HTERT RPE-1 (cell line): ENCODE data around the gene PLSCR5.

Source experiments
- in situ Hi-C: fragments of 300-500 bp; cut with MboI; formaldehyde crosslinking; loops from 4 replicates; pipeline ENCODE4 v1.14.3; 2020; ENCODE audit warnings: low sequenced_read_pairs

The PLSCR5 gene

GRCh38 chr3:146544929-146545528, 60.1 kb downstream of the PLSCR5 start:
- in situ Hi-C loops, result no loop called here

GRCh38 chr3:146544002-146544928, 60.9 kb downstream of the PLSCR5 start, which contains the start of gene PLSCR1:
PLSCR1 (minus strand) TSS chr3:146544607; CDS start chr3:146536552, 8,055 bp downstream.
- in situ Hi-C loops, result no loop called here

- in situ Hi-C loops, result no loop called here
Measured at GRCh38 chr3:146543461-146544001, 61.6 kb downstream of the PLSCR5 start.

GRCh38 chr3:146542978-146543377, 62.2 kb downstream of the PLSCR5 start:
- in situ Hi-C loops, result no loop called here

- in situ Hi-C loops, result no loop called here
Measured at GRCh38 chr3:146542179-146542578, 63.0 kb downstream of the PLSCR5 start.

GRCh38 chr3:146540978-146541377, 64.2 kb downstream of the PLSCR5 start:
- in situ Hi-C loops, result no loop called here

GRCh38 chr3:146540236-146540635, 64.9 kb downstream of the PLSCR5 start:
- in situ Hi-C loops, result no loop called here

GRCh38 chr3:146539315-146539714, 65.8 kb downstream of the PLSCR5 start:
- in situ Hi-C loops, result no loop called here

- in situ Hi-C loops, result no loop called here
Measured at GRCh38 chr3:146537603-146538002, 67.5 kb downstream of the PLSCR5 start.

GRCh38 chr3:146536681-146537080, 68.5 kb downstream of the PLSCR5 start:
- in situ Hi-C loops, result no loop called here
